K562 (cell line): ENCODE data around the gene C2orf76. TPM values are rescaled to one million over a fixed set of nuclear protein-coding genes. Genes with fewer than 3 reads are reported as not detected.

ENCODE experiments used
- ATAC-seq: fragments of 200-7000 bp; cut with Tn5 transposase; 3 replicates; pipeline ENCODE4 v1.9.1; 2020; ENCODE audit warnings: moderate library complexity
- BruUV-seq: library from RNA; stranded (reverse); fragments of 400-500 nt; replicated peaks from 2 replicates; lab custom pipeline; 2021; lab: Mats Ljungman, UMichigan
- CTCF ChIA-PET: fragments of 300-600 bp; formaldehyde crosslinking; extraction: SDS; loops from one replicate; lab custom pipeline; 2021; ENCODE audit warnings: low intra/inter-chr PET ratio; lab: Yijun Ruan, JAX
- POLR2A ChIA-PET: fragments of 300-600, 350-650 bp; sonication (Branson Sonifier 250); formaldehyde crosslinking; extraction: SDS; loops from one replicate; lab custom pipeline; 2021; ENCODE audit warnings: antibody characterized with exemption, inconsistent platforms; lab: Yijun Ruan, JAX
- DNase-seq, 4 experiments: peaks; one replicate each; pipeline versions ENCODE4 v3.0.0 to v3.0.0-alpha.2; 2011 to 2018; ENCODE audit warnings: low spot score in 3 of 4, mixed read lengths in 3 of 4; ENCODE audit errors: extremely low read depth in 1 of 4
- FAIRE-seq: peaks from 2 replicates; lab custom pipeline; 2011; peaks lifted over from hg19 to GRCh38; lab: Jason Lieb, UNC
- H2AFZ ChIP-seq: 2 replicates; pipeline ENCODE4 v1.6.0; 2011; ENCODE audit warnings: low read depth, low read length, control low read depth, inconsistent platforms
- H3K27ac ChIP-seq: fragments of 200-600 bp; 3 replicates; pipeline ENCODE4 v1.8.0; 2011; ENCODE audit warnings: low read depth, mild to moderate bottlenecking, control low read depth, inconsistent platforms, low read length, moderate library complexity, mixed read lengths; ENCODE audit errors: extremely low read depth
- H3K27me3 ChIP-seq, 2 experiments: fragments of 300-600 bp in 1 of 2; 2 replicates in 1 of 2; 3 replicates in 1 of 2; pipeline versions ENCODE4 v1.6.0 to v1.8.0; 2011; ENCODE audit warnings: inconsistent platforms in 2 of 2, low read length in 2 of 2, mild to moderate bottlenecking in 1 of 2, mixed read lengths in 1 of 2, moderate library complexity in 1 of 2; ENCODE audit not compliant: control insufficient read depth in 2 of 2, insufficient read depth in 2 of 2
- H3K36me3 ChIP-seq: fragments of 300-600 bp; 3 replicates; pipeline ENCODE4 v1.8.0; 2011; ENCODE audit warnings: mild to moderate bottlenecking, low read length, inconsistent platforms; ENCODE audit not compliant: control insufficient read depth, insufficient read depth
- H3K4me1 ChIP-seq, 2 experiments: fragments of 200-600 bp in 1 of 2; replicated peaks in 1 of 2; 2 replicates in 1 of 2; 3 replicates in 1 of 2; pipeline versions ENCODE4 v1.5.1 to v1.8.0; 2011; ENCODE audit warnings: inconsistent platforms in 2 of 2, low read length in 2 of 2, mild to moderate bottlenecking in 1 of 2, mixed read lengths in 1 of 2, moderate library complexity in 1 of 2; ENCODE audit not compliant: control insufficient read depth in 2 of 2, insufficient read depth in 2 of 2
- H3K4me2 ChIP-seq: 2 replicates; pipeline ENCODE4 v1.6.1; 2011; ENCODE audit warnings: low read length, control low read depth, inconsistent platforms, mixed read lengths; ENCODE audit not compliant: insufficient read depth
- H3K4me3 ChIP-seq: fragments of 200-600 bp; sonication (generic), shearing (Covaris generic); 2 replicates; pipeline ENCODE4 v1.5.1; 2016; ENCODE audit warnings: control low read depth, inconsistent platforms
- H3K79me2 ChIP-seq: fragments of 200-600 bp; 3 replicates; pipeline ENCODE4 v1.8.0; 2011; ENCODE audit warnings: low read length, inconsistent platforms; ENCODE audit not compliant: control insufficient read depth, insufficient read depth
- H3K9ac ChIP-seq, 2 experiments: 2 replicates each; pipeline versions ENCODE4 v1.6.0 to v1.6.1; 2011; ENCODE audit warnings: low read depth in 2 of 2, low read length in 2 of 2, control low read depth in 1 of 2, inconsistent platforms in 1 of 2, mild to moderate bottlenecking in 1 of 2, mixed read lengths in 1 of 2; ENCODE audit not compliant: insufficient read depth in 1 of 2
- H3K9me1 ChIP-seq: one replicate; pipeline ENCODE4 v1.6.0; 2011; ENCODE audit warnings: inconsistent platforms, mild to moderate bottlenecking, low read length, moderate library complexity; ENCODE audit not compliant: control insufficient read depth, insufficient read depth
- H3K9me3 ChIP-seq: replicated peaks from 2 replicates; pipeline ENCODE4 v1.5.1; 2011; ENCODE audit warnings: low read depth, low read length, inconsistent platforms; ENCODE audit not compliant: control insufficient read depth, insufficient read depth
- H4K20me1 ChIP-seq: replicated peaks from 2 replicates; pipeline ENCODE4 v1.6.1; 2011; ENCODE audit warnings: low read length, inconsistent platforms, mixed read lengths; ENCODE audit not compliant: control insufficient read depth, insufficient read depth
- ATF1 ChIP-seq, 2 experiments: fragments of 450-650 bp in 1 of 2; IDR thresholded peaks; 2 replicates each; pipeline ENCODE4 v1.6.1; 2016; ENCODE audit warnings: missing compliant biosample characterization in 1 of 2, missing genetic modification characterization in 1 of 2
- ATF6 ChIP-seq: sonication (generic); formaldehyde crosslinking; IDR thresholded peaks from 2 replicates; pipeline ENCODE4 v1.4.0; 2020; ENCODE audit warnings: mild to moderate bottlenecking, missing genetic modification reagents
- CCAR2 ChIP-seq: fragments of 200-400 bp; formaldehyde crosslinking; IDR thresholded peaks from 2 replicates; pipeline ENCODE4 v1.6.1; 2017; ENCODE audit warnings: mild to moderate bottlenecking, low read depth, low read length
- CTCF ChIP-seq, 3 experiments: IDR thresholded peaks in 2 of 3; conservative IDR thresholded peaks in 1 of 3; 2 replicates each; pipeline ENCODE4 v1.5.1; 2011 to 2012; ENCODE audit warnings: low read length in 3 of 3, mild to moderate bottlenecking in 3 of 3, control low read depth in 2 of 3, improper control_type of control experiment in 1 of 3, inconsistent platforms in 1 of 3, low read depth in 1 of 3, mixed read lengths in 1 of 3, moderate library complexity in 1 of 3; ENCODE audit not compliant: insufficient read depth in 2 of 3
- FIP1L1 ChIP-seq: fragments of 200-400 bp; formaldehyde crosslinking; IDR thresholded peaks from 2 replicates; pipeline ENCODE4 v1.6.1; 2018; ENCODE audit warnings: mild to moderate bottlenecking, low read depth, low read length; ENCODE audit not compliant: poor library complexity, severe bottlenecking
- FOXK1 ChIP-seq: sonication (generic); formaldehyde crosslinking; IDR thresholded peaks from 2 replicates; pipeline ENCODE4 v1.8.0; 2022; ENCODE audit warnings: missing genetic modification reagents, mild to moderate bottlenecking, borderline replicate concordance
- GTF2B ChIP-seq: IDR thresholded peaks from 2 replicates; pipeline ENCODE4 v1.6.1; 2011; ENCODE audit not compliant: insufficient read length; ENCODE audit errors: extremely low read depth
- KLF13 ChIP-seq: fragments of 450-650 bp; IDR thresholded peaks from 2 replicates; pipeline ENCODE4 v1.6.1; 2016; ENCODE audit warnings: missing genetic modification characterization, low read depth, mild to moderate bottlenecking, missing compliant biosample characterization, moderate library complexity, borderline replicate concordance
- LEF1 ChIP-seq: fragments of 450-650 bp; IDR thresholded peaks from 2 replicates; pipeline ENCODE4 v1.6.1; 2016; ENCODE audit warnings: mild to moderate bottlenecking
- MBD1 ChIP-seq: fragments of 250-450 bp; sonication (Bioruptor Pico); IDR thresholded peaks from 2 replicates; pipeline ENCODE4 v1.8.0; 2022; ENCODE audit warnings: inconsistent platforms
- MTA3 ChIP-seq: fragments of 450-650 bp; formaldehyde crosslinking; IDR thresholded peaks from 2 replicates; pipeline ENCODE4 v1.6.1; 2017; ENCODE audit warnings: mild to moderate bottlenecking, borderline replicate concordance
- NFRKB ChIP-seq: fragments of 450-650 bp; IDR thresholded peaks from 2 replicates; pipeline ENCODE4 v1.6.1; 2016; ENCODE audit warnings: low read depth
- NFXL1 ChIP-seq: fragments of 450-650 bp; formaldehyde crosslinking; IDR thresholded peaks from 2 replicates; pipeline ENCODE4 v1.4.0; 2021; ENCODE audit warnings: mild to moderate bottlenecking
- SMARCA5 ChIP-seq: fragments of 450-650 bp; IDR thresholded peaks from 2 replicates; pipeline ENCODE4 v1.6.1; 2016
- TEAD1 ChIP-seq, 2 experiments: fragments of 450-650 bp in 1 of 2; sonication (generic) in 1 of 2; formaldehyde crosslinking; IDR thresholded peaks; 2 replicates each; pipeline versions ENCODE4 v1.4.0 to v1.8.0; 2020 to 2022; ENCODE audit warnings: mild to moderate bottlenecking in 2 of 2, missing genetic modification reagents in 1 of 2
- ZNF212 ChIP-seq: fragments of 450-650 bp; formaldehyde crosslinking; IDR thresholded peaks from 2 replicates; pipeline ENCODE4 v1.4.0; 2020; ENCODE audit warnings: mild to moderate bottlenecking
- ZNF785 ChIP-seq: fragments of 250-450 bp; sonication (Bioruptor Pico); IDR thresholded peaks from 2 replicates; pipeline ENCODE4 v1.4.0; 2020; ENCODE audit warnings: mild to moderate bottlenecking
- WGBS: fragments of 100-300 bp; shearing (Covaris generic); methylation state at CpG from one replicate; pipeline ENCODE4 v1.1.6; 2016; ENCODE audit warnings: low coverage, mixed read lengths; ENCODE audit not compliant: insufficient coverage; ENCODE audit errors: missing lambda C conversion rate; 5-methylcytosine and 5-hydroxymethylcytosine counted together
- in situ Hi-C: fragments of 300-500 bp; cut with MboI; formaldehyde crosslinking; loops from 4 replicates; pipeline ENCODE4 v1.15.0; 2018; ENCODE audit warnings: inconsistent platforms, mixed read lengths
- intact Hi-C: fragments of 100-400 bp; cut with micrococcal nuclease; formaldehyde crosslinking; loops from 2 replicates; pipeline ENCODE4 v1.14.2; 2022
- polyA plus RNA-seq, 8 experiments: library from polyadenylated mRNA; depleted of rRNA in 4 of 8; stranded (reverse) in 5 of 8; unstranded in 3 of 8; fragments of >200 nt; fragmentation: Nextera tagmentation in 2 of 8; fragmentation: Illumina TruSeq in 1 of 8; extraction: Ambion mirVana in 2 of 8; extraction: Trizol in 1 of 8; gene quantifications; 2 replicates each; pipeline versions ENCODE4 v1.2.1 to v1.2.3, GENCODE V29; 2011 to 2014; ENCODE audit warnings: inconsistent platforms in 1 of 8, missing spikeins in 1 of 8
- total RNA-seq, 7 experiments: library from RNA; depleted of rRNA in 6 of 7; stranded (reverse); fragments of >200 nt in 6 of 7; fragmentation: Illumina TruSeq in 2 of 7; extraction: Trizol in 2 of 7; gene quantifications; 2 replicates each; pipeline versions ENCODE4 v1.2.1 to v1.2.3, GENCODE V29; 2011 to 2021; ENCODE audit warnings: low replicate concordance in 1 of 7

C2orf76 gene
- total and polyA plus RNA-seq, 9 of the 15 experiments (the other 6 are each of a cell fraction or from before 2014, with no cell fraction given): 4.8 to 26.2 (median 14.5) TPM

- no peak overlapping the region for H3K27ac ChIP-seq
- no peak overlapping the region for H2AFZ ChIP-seq
- 0 out of 2 replicates have a peak, but pooled peaks cover 2% of the 10 kb centered on the region for H4K20me1 ChIP-seq
- in situ Hi-C loops: no loop called here
- H3K9me1 ChIP-seq: no peaks in the 10 kb centered on the region
- no peaks in the 10 kb centered on the region for H3K36me3 ChIP-seq
- CTCF ChIA-PET: no interaction called here
- intact Hi-C loops: no loop called here
- no peaks in the 10 kb centered on the region for H3K4me1 ChIP-seq
- H3K27me3 ChIP-seq: peaks cover 5 to 11% of the 10 kb centered on the region in 2 experiments; a peak in 2 of 5 replicates
- no peaks in the 10 kb centered on the region for H3K79me2 ChIP-seq
- no peak for FAIRE-seq
- no peak overlapping the region for H3K4me2 ChIP-seq
- no peak overlapping the region for H3K9ac ChIP-seq
- no peak for ATAC-seq
- DNase-seq: no peak
- BruUV-seq: no TSS peak
- no peak overlapping the region for H3K4me3 ChIP-seq
- H3K9me3 ChIP-seq: no peaks in the 10 kb centered on the region
- 4% methylated on average over 4 of the region's 4 CpGs for WGBS
- POLR2A ChIA-PET: no interaction called here
- TF ChIP-seq ATF1 (CRISPR knock-in tag; IDR thresholded peaks at IDR 0.05): no peak
- TF ChIP-seq ATF1 (tag; IDR thresholded peaks at IDR 0.05): no peak
- TF ChIP-seq KLF13 (tag): no peak
- TF ChIP-seq NFRKB: no peak
- TF ChIP-seq SMARCA5: no peak
- TF ChIP-seq ZNF212 (CRISPR knock-in tag): no peak
- TF ChIP-seq MTA3: no peak
- no peak for TF ChIP-seq LEF1
- TF ChIP-seq CTCF (IDR thresholded peaks at IDR 0.05 in 2 of 3, conservative IDR thresholded peaks at IDR 0.05 in 1 of 3; ENCODE audit: insufficient read depth in 2 of 3, low read depth in 1 of 3, low read length in 3 of 3): no peak
- no peak for TF ChIP-seq NFXL1
- no peak for TF ChIP-seq CCAR2
- no peak for TF ChIP-seq GTF2B
- TF ChIP-seq ATF6 (CRISPR knock-in tag): no peak
- TF ChIP-seq FOXK1 (CRISPR knock-in tag): no peak
- TF ChIP-seq TEAD1 (CRISPR knock-in tag; IDR thresholded peaks at IDR 0.05): no peak
- TF ChIP-seq MBD1 (CRISPR knock-in tag): no peak
- no peak for TF ChIP-seq FIP1L1
- TF ChIP-seq ZNF785 (CRISPR knock-in tag): no peak
Measured at GRCh38 chr2:119308793-119309330, 57.8 kb downstream of the C2orf76 start.
